WTC11 (cell line): Measurements from ENCODE around the gene IL12RB1. TPM values are rescaled to one million over a fixed set of nuclear protein-coding genes. Genes with fewer than 3 reads are reported as not detected.

ENCODE experiments used
- ATAC-seq: fragments of 200-7000 bp; cut with Tn5 transposase; 2 replicates; pipeline ENCODE4 v1.10.0; 2021; ENCODE audit warnings: mild to moderate bottlenecking, moderate library complexity
- CTCF ChIA-PET: fragments of 300-600 bp; sonication (Branson Sonifier 250); formaldehyde crosslinking; loops from one replicate; lab custom pipeline; 2021; ENCODE audit warnings: antibody characterized with exemption; lab: Charles Lee
- POLR2A ChIA-PET: fragments of 350-600 bp; sonication (Branson Sonifier 250); formaldehyde crosslinking; loops from one replicate; lab custom pipeline; 2021; ENCODE audit warnings: antibody characterized with exemption; lab: Charles Lee
- DNase-seq: peaks from one replicate; pipeline ENCODE4 v3.0.0; 2021; ENCODE audit warnings: low spot score
- H3K27ac Mint-ChIP-seq: 2 replicates; pipeline ENCODE4 v1.8.0; 2021; ENCODE audit warnings: mixed read lengths
- H3K27me3 Mint-ChIP-seq: 2 replicates; pipeline ENCODE4 v1.8.0; 2021; ENCODE audit warnings: low read depth, mild to moderate bottlenecking, moderate library complexity, mixed read lengths
- H3K36me3 Mint-ChIP-seq: 2 replicates; pipeline ENCODE4 v1.8.0; 2021; ENCODE audit warnings: mixed read lengths
- H3K4me1 Mint-ChIP-seq: 2 replicates; pipeline ENCODE4 v1.8.0; 2022; ENCODE audit warnings: mixed read lengths
- H3K4me3 Mint-ChIP-seq: 2 replicates; pipeline ENCODE4 v1.8.0; 2021; ENCODE audit warnings: mild to moderate bottlenecking, moderate library complexity, mixed read lengths
- H3K9me3 Mint-ChIP-seq: 2 replicates; pipeline ENCODE4 v1.8.0; 2021; ENCODE audit warnings: mixed read lengths
- ATF1 ChIP-seq: sonication (generic); formaldehyde crosslinking; IDR thresholded peaks from 2 replicates; pipeline ENCODE4 v1.8.1; 2023; ENCODE audit warnings: mild to moderate bottlenecking, moderate library complexity, missing genetic modification reagents
- CREM ChIP-seq: sonication (generic); formaldehyde crosslinking; IDR thresholded peaks from 2 replicates; pipeline ENCODE4 v1.8.1; 2022; ENCODE audit warnings: mild to moderate bottlenecking, missing genetic modification reagents, moderate library complexity
- FOXP4 ChIP-seq: sonication (generic); formaldehyde crosslinking; IDR thresholded peaks from 2 replicates; pipeline ENCODE4 v1.8.0; 2022; ENCODE audit warnings: mild to moderate bottlenecking, missing genetic modification reagents
- GABPB1 ChIP-seq: sonication (generic); formaldehyde crosslinking; IDR thresholded peaks from 2 replicates; pipeline ENCODE4 v1.8.1; 2023; ENCODE audit warnings: mild to moderate bottlenecking, missing genetic modification reagents
- GTF2I ChIP-seq: fragments of 250-450 bp; sonication (Bioruptor Pico); conservative IDR thresholded peaks from 2 replicates; pipeline ENCODE4 v1.4.0; 2021; ENCODE audit warnings: mild to moderate bottlenecking
- HMGA2 ChIP-seq: fragments of 250-450 bp; sonication (Bioruptor Pico); IDR thresholded peaks from 2 replicates; pipeline ENCODE4 v1.4.0; 2021; ENCODE audit warnings: mild to moderate bottlenecking, moderate library complexity
- HMGXB4 ChIP-seq: sonication (generic); formaldehyde crosslinking; IDR thresholded peaks from 2 replicates; pipeline ENCODE4 v1.8.1; 2023; ENCODE audit warnings: mild to moderate bottlenecking, moderate library complexity, missing genetic modification reagents
- IRF1 ChIP-seq: sonication (generic); formaldehyde crosslinking; IDR thresholded peaks from 2 replicates; pipeline ENCODE4 v1.8.0; 2023; ENCODE audit warnings: missing genetic modification reagents
- JUN ChIP-seq: sonication (generic); formaldehyde crosslinking; IDR thresholded peaks from 2 replicates; pipeline ENCODE4 v1.8.0; 2023; ENCODE audit warnings: mild to moderate bottlenecking, missing genetic modification reagents
- NFATC4 ChIP-seq: fragments of 250-450 bp; sonication (Bioruptor Pico); IDR thresholded peaks from 2 replicates; pipeline ENCODE4 v1.9.0; 2021; ENCODE audit warnings: mild to moderate bottlenecking
- NFE2L1 ChIP-seq: sonication (generic); formaldehyde crosslinking; IDR thresholded peaks from 2 replicates; pipeline ENCODE4 v1.8.1; 2023; ENCODE audit warnings: missing genetic modification reagents
- PRRX2 ChIP-seq: fragments of 250-450 bp; sonication (Bioruptor Pico); IDR thresholded peaks from 2 replicates; pipeline ENCODE4 v1.8.0; 2021; ENCODE audit warnings: mild to moderate bottlenecking
- SMAD3 ChIP-seq: sonication (generic); formaldehyde crosslinking; IDR thresholded peaks from 2 replicates; pipeline ENCODE4 v1.8.0; 2022; ENCODE audit warnings: missing genetic modification reagents, mild to moderate bottlenecking, borderline replicate concordance
- SP1 ChIP-seq: sonication (generic); formaldehyde crosslinking; conservative IDR thresholded peaks from 2 replicates; pipeline ENCODE4 v1.8.1; 2022; ENCODE audit warnings: missing genetic modification reagents
- TCF7 ChIP-seq: sonication (generic); formaldehyde crosslinking; IDR thresholded peaks from 2 replicates; pipeline ENCODE4 v1.8.0; 2022; ENCODE audit warnings: mild to moderate bottlenecking, low read depth, missing genetic modification reagents, moderate library complexity
- TEAD4 ChIP-seq: sonication (generic); formaldehyde crosslinking; IDR thresholded peaks from 2 replicates; pipeline ENCODE4 v1.8.0; 2022; ENCODE audit warnings: mild to moderate bottlenecking, missing genetic modification reagents
- TP53 ChIP-seq: sonication (generic); formaldehyde crosslinking; IDR thresholded peaks from 2 replicates; pipeline ENCODE4 v1.8.1; 2023; ENCODE audit warnings: mild to moderate bottlenecking, missing genetic modification reagents
- ZBTB43 ChIP-seq: sonication (generic); formaldehyde crosslinking; IDR thresholded peaks from 2 replicates; pipeline ENCODE4 v1.8.1; 2023; ENCODE audit warnings: mild to moderate bottlenecking, missing genetic modification reagents
- ZNF138 ChIP-seq: sonication (generic); formaldehyde crosslinking; conservative IDR thresholded peaks from 2 replicates; pipeline ENCODE4 v1.8.1; 2022; ENCODE audit warnings: mild to moderate bottlenecking, moderate library complexity, missing genetic modification reagents
- ZNF263 ChIP-seq: sonication (generic); formaldehyde crosslinking; IDR thresholded peaks from 2 replicates; pipeline ENCODE4 v1.8.1; 2022; ENCODE audit warnings: low read depth, mild to moderate bottlenecking, moderate library complexity, missing genetic modification reagents
- ZNF317 ChIP-seq: sonication (generic); formaldehyde crosslinking; IDR thresholded peaks from 2 replicates; pipeline ENCODE4 v1.8.1; 2023; ENCODE audit warnings: low read depth, mild to moderate bottlenecking, moderate library complexity, missing genetic modification reagents, borderline replicate concordance
- ZNF396 ChIP-seq: fragments of 250-450 bp; sonication (Bioruptor Pico); IDR thresholded peaks from 2 replicates; pipeline ENCODE4 v1.8.0; 2021; ENCODE audit warnings: mild to moderate bottlenecking, moderate library complexity, borderline replicate concordance
- ZNF512 ChIP-seq: sonication (generic); formaldehyde crosslinking; IDR thresholded peaks from 2 replicates; pipeline ENCODE4 v1.8.1; 2022; ENCODE audit warnings: missing genetic modification reagents, borderline replicate concordance
- total RNA-seq: library from RNA; stranded (reverse); gene quantifications from 3 replicates; pipeline ENCODE4 v1.2.3, GENCODE V29; 2021

IL12RB1 gene
- total RNA-seq, 1 experiment from 2014 or later = not detected

GRCh38 chr19:18122424-18122823 lies 35.7 kb upstream of the IL12RB1 start:
- no peak for ATAC-seq
- H3K4me1 Mint-ChIP-seq = peaks cover 22% of the 10 kb centered on the region
- CTCF ChIA-PET = interaction anchor here (2.8 kb wide), 1 partner anchor 9 kb away, joined by 12 read pairs; no protein-coding TSS in a partner anchor
- H3K9me3 Mint-ChIP-seq = no peaks in the 10 kb centered on the region
- H3K27me3 Mint-ChIP-seq = peaks cover 9% of the 10 kb centered on the region
- no peak overlapping the region for H3K4me3 Mint-ChIP-seq
- TF ChIP-seq SP1 (CRISPR knock-in tag) (no peak), TCF7 (CRISPR knock-in tag) (no peak), TP53 (CRISPR knock-in tag) (no peak), HMGA2 (no peak), CREM (no peak), GTF2I (CRISPR knock-in tag) (no peak), ZBTB43 (CRISPR knock-in tag) (no peak), ATF1 (CRISPR knock-in tag) (no peak), NFATC4 (CRISPR knock-in tag) (no peak), JUN (no peak), ZNF317 (CRISPR knock-in tag) (no peak), PRRX2 (CRISPR knock-in tag) (no peak), IRF1 (CRISPR knock-in tag) (no peak), ZNF512 (no peak)
- peaks cover 10% of the 10 kb centered on the region for H3K36me3 Mint-ChIP-seq
- no peak overlapping the region for H3K27ac Mint-ChIP-seq
- POLR2A ChIA-PET = no interaction called here
- no peak for DNase-seq

- ATAC-seq (no peak), DNase-seq (no peak)
- peaks cover 10% of the 10 kb centered on the region for H3K36me3 Mint-ChIP-seq
- no peak for TF ChIP-seq TEAD4 (CRISPR knock-in tag)
- TF ChIP-seq SMAD3 (CRISPR knock-in tag) = no peak
- no peak for TF ChIP-seq ZNF317 (CRISPR knock-in tag)
- no peak for TF ChIP-seq ZNF138
- no peak for TF ChIP-seq NFE2L1 (CRISPR knock-in tag)
- TF ChIP-seq FOXP4 = no peak
- no peak for TF ChIP-seq HMGXB4 (CRISPR knock-in tag)
- no peak for TF ChIP-seq GABPB1 (CRISPR knock-in tag)
- TF ChIP-seq ZNF512 = no peak
- TF ChIP-seq ZNF263 (CRISPR knock-in tag) = no peak
- TF ChIP-seq ZNF396 (CRISPR knock-in tag) = no peak
- H3K4me1 Mint-ChIP-seq = peaks cover 27% of the 10 kb centered on the region
- ChIA-PET CTCF (interaction anchor here (1.3 kb wide), 1 partner anchor 40 kb away, joined by 4 read pairs; no protein-coding TSS in a partner anchor), POLR2A (no interaction called here)
- H3K27me3 Mint-ChIP-seq = peaks cover 9% of the 10 kb centered on the region
- H3K27ac Mint-ChIP-seq = no peak overlapping the region
- H3K4me3 Mint-ChIP-seq = no peak overlapping the region
- no peaks in the 10 kb centered on the region for H3K9me3 Mint-ChIP-seq
These were observed 34.4 kb upstream of the IL12RB1 start for GRCh38 chr19:18121166-18121565.
